ENCODE data around the gene NSUN7.

Gene NSUN7

GRCh38 chr4:40822420-40823166 lies 72.8 kb downstream of the NSUN7 start:
- DNase-seq, result no peak

DNA sequence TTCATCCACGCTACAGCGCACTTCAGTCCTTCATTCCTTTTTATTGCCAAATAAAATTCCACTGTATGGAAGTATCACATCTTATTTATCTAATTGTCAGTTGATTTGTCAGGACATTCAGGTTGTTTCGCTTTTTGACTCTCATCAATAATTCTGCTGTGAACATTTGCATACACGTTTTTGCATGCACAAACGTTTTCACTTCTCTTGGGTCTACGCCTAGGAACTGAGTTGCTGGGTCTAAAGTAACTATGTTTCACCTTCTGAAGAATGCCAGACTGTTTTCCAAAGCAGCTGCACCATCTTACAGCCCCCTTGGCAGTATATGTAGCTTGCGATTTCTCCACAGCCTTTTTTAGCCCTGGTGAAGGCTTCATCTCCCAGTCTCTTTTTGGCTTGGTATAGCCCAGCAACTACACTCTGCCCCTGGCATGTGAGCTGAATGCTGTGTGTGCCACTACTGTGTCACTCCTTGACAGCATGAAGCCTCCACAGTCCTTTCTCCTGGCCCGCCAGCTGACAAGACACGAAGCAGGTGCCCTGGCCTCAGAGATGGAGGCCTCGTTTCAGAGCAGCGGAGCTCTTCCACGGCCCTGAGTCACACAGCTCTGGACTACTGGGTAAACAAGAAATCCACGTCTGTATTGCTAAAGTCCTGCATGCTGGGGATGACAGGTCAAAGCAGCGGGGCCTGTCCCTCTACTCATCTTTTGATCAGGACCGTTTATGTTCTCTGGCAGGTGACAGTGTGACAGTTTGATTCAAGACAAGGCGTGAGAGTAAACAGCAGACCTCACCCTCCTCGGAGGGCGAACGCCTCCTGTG lies 75.5 kb downstream of the NSUN7 start:
- DNase-seq, result no peak

GRCh38 chr4:40826821-40827220 lies 77.1 kb downstream of the NSUN7 start:
- no peak for DNase-seq

DNA sequence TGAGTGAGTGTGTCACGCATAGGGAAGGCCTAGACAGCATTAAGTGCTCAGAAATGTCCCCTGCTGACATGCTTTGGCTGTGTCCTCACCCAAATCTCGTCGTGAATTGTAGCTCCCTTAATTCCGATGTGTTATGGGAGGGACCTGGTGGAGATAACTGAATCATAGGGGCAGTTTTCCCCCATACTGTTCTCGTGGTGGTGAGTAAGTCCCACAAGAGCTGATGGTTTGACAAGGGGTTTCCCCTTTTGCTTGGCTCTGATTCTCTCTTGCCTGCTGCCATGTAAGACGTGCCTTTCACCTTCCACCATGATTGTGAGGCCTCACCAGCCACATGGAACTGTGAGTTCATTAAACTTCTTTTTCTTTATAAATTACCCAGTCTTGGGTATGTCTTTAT lies 78.0 kb downstream of the NSUN7 start:
- DNase-seq, result no peak

GRCh38 chr4:40828661-40829060 lies 78.9 kb downstream of the NSUN7 start:
- DNase-seq, result no peak

DNA sequence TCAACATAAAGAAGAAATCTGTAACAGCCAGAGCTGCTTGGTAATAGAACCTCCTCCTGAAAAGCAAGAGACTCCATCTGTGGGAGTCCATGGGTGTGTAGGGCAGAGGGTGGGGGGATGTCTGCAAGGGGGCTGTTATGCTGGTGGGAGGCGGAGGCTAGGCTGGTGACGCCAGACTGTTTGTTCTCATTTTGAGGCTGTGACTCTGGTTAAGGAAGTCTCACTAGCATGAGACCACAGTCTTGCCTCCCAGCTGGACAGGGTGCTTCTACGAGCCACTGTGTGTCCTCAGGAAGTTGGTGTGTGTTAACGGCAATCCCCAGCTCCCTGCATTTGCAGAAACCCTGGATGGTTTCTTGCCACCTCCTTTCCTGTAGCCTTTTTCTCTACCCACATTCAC lies 79.8 kb downstream of the NSUN7 start:
- DNase-seq, result no peak

GRCh38 chr4:40831146-40831907 lies 81.6 kb downstream of the NSUN7 start:
- DNase-seq, result peak in 7 of 14 donors; percentile 17 to 51 (median 29)

DNA sequence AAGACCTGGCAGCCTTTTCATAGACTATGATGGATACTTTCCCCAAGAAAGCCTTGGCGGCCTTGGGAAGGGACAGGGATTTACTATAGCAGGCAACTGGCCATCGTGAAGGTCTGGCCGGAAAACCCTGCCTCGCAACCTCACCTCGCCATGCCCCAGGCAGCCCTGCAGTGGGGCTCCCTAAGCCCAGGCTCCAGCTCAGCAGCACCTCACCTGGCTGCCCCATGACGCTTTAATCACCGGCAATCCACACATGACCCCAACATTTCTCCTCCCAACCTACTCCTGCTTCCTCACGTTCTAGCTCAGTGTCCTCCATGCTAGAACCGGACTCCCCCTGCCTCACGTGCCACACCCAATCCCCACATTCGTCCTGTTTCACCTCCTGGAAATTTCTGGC lies 82.4 kb downstream of the NSUN7 start:
- DNase-seq, result no peak

- no peak for DNase-seq
Observed at GRCh38 chr4:40833212-40833611, 83.5 kb downstream of the NSUN7 start.

- DNase-seq, result peak in 7 of 14 donors; percentile 8 to 68 (median 25)
Observed at GRCh38 chr4:40837094-40837870, 87.5 kb downstream of the NSUN7 start.

DNA sequence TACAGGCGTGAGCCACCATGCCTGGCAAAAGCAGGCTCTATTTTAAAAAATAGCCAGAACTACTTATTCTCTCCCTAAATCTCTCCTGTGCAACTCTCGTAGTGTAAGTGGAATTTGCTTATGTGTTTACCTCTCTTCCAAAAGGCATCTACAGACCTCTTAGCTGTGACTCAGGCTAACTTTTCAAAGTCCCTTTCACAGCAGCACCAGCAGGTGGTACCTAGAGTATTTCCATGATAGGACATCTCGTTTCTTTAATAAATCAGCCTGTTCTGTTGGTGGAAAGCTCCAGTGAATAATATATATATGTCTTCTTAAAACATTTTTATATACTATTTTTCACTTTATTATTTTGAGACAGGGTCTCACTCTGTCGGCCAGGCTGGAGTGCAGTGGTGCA lies 89.0 kb downstream of the NSUN7 start:
- DNase-seq, result no peak

DNA sequence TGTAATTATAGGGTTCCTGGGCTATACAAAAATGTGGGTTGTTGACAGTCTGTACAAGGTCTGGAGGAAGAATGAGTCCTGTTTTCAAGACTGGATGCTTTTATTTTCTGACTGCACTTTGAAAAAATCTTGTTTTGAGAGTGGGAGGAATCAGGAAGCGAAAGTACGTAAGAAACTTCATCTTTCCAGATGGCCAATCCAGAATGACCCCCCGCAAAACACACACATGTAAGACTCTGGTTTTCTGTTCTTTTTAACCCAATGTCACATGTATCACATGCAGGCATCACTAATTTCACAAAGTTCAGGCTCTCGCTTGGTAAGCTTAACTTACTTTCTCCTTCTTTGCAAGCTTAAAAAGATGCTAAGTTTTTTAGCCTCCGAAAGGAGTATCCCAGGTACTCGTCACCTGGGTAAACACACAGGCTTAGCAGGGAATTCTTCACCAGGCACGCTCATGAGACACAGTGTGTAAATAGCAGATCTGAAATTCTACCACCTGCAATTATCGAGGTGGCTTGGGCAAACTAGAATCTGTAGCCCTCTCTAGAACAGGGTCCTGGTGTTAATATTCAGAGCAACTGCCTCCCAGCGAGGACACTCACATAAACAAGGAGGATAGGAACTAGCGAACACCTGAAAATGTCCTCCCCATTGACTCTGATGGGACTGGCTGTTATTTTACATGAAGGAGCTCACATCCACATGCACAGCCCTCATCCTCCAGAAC lies 90.7 kb downstream of the NSUN7 start:
- DNase-seq, result no peak

GRCh38 chr4:40840985-40841571 lies 91.3 kb downstream of the NSUN7 start:
- DNase-seq, result peak in 11 of 14 donors; percentile 13 to 78 (median 64)

GRCh38 chr4:40842318-40842717 lies 92.6 kb downstream of the NSUN7 start:
- DNase-seq, result peak in 2 of 14 donors; percentile 21 to 31

DNA sequence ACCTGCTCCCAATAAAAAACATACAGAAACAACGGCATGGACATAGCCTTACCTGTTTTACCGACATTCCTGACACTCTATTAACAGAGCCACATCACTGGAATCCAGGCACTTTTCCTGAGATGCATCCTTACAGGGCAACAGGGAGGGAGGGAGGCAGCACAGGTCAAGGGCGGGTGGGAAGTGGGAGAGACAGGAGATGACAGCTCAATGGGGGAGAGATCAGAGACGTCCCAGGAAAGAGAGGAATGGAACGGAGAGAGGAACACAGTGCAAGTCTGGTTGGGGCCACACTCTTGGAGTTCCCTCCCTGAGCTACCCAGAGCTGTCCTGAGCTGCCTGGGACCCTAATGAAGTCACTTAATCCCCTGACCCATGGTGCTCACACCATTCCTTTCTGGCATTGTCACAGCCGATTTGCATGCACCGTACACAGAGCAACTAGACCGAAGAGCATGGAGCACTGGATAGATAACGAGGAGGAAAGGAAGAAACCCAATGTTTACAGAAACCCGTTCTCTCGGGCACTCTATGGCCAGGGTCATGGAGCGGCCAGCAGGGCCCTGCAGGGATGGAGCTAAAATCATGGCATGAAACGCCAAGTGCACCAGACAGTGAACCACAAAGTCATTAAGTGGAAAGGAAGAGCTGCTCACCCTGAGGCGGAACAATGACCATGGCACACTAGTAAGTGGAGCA lies 93.1 kb downstream of the NSUN7 start:
- DNase-seq, result no peak

DNA sequence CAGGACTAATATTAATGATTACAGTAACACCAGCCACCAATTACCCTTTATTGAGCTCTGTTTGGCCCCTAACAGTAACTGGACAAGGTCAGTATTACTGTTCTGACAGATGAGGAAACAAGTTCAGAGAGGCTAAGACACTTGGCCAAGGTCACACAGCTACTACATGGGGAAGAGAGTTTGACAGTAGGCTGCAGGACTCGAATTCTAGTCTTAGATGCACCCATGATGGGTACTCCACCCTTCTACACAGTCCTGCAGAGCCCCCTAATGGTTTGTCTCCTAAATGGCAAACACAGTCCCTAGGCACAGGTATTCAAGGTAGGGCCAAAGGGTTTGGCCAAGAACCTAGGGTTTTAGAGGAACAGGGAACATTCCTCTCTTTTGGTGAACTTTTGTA lies 93.9 kb downstream of the NSUN7 start:
- DNase-seq, result no peak

- DNase-seq, result no peak
Observed at GRCh38 chr4:40844261-40844660, 94.5 kb downstream of the NSUN7 start.

- peak in 6 of 14 donors; percentile 14 to 46 (median 20) for DNase-seq
Observed at GRCh38 chr4:40845154-40845835, 95.5 kb downstream of the NSUN7 start.

GRCh38 chr4:40846532-40846931 lies 96.8 kb downstream of the NSUN7 start:
- DNase-seq, result peak in 2 of 14 donors; percentile 16 to 19

- DNase-seq, result no peak
Observed at GRCh38 chr4:40848251-40848650, 98.5 kb downstream of the NSUN7 start.

Measured in C1 segment of cervical spinal cord (tissue), 14 donors.